HG02642 (cell line): ENCODE measurements around the gene EGFR.

Source experiments
- ATAC-seq: cut with Tn5 transposase; IDR thresholded peaks from one replicate; pipeline ENCODE4 v1.9.1; 2021; ENCODE audit warnings: mild to moderate bottlenecking; ENCODE audit not compliant: unreplicated experiment, poor library complexity

Gene EGFR

GRCh38 chr7:55094092-55094690 lies 75.4 kb downstream of the EGFR start:
- ATAC-seq, result no peak

DNA sequence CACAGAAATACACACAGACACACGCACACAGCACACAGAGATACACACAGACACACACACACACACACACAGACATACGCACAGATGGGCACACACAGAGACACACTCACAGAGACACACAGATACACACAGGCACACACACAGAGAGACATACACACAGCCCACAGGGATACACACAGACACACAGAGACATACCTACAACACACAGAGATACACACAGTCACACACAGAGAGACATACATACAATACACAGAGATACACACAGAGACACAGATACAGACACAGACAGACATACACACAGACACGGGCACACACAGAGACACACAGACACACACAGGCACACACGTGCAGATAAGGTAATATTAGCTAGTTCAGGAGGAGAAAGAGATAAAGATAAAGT lies 76.9 kb downstream of the EGFR start:
- ATAC-seq, result no peak

DNA sequence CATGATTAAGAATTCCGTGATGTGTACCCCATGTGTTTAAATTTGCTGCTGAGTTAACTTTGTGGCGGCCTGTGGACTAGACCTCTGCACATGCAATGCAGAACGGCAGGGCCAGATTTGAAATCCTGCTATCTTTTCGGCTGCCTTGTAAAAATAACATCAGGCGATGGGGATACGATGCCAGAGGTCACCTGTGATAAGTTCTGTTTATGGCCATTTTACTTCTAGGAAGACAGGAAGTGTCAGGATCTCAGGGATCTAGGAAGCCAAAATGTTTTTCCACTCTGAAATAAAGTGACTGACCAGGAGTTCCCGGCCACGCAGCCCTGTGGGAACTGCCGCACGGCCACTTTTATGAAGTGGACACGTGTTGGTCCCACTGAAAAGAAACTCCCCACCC lies 77.5 kb downstream of the EGFR start:
- no peak for ATAC-seq

DNA sequence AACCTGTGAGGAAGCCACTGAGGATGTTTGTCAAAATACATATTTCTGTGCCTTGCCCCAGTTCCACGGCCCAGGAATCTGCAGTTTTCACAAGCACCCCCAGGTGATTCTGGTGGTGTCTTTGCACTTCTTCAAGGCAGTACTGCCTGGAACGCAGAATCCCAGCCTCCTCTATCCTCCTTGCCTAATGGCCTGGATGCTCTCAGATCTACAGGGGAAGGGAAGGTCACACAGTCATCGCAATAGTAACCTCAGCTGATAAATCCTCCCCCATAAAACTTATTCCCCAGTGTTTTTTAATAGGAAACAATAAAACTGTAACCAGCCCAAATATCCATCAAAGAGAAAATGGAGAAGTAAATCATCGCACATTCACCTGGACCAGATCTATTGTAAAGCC lies 78.3 kb downstream of the EGFR start:
- ATAC-seq, result no peak

DNA sequence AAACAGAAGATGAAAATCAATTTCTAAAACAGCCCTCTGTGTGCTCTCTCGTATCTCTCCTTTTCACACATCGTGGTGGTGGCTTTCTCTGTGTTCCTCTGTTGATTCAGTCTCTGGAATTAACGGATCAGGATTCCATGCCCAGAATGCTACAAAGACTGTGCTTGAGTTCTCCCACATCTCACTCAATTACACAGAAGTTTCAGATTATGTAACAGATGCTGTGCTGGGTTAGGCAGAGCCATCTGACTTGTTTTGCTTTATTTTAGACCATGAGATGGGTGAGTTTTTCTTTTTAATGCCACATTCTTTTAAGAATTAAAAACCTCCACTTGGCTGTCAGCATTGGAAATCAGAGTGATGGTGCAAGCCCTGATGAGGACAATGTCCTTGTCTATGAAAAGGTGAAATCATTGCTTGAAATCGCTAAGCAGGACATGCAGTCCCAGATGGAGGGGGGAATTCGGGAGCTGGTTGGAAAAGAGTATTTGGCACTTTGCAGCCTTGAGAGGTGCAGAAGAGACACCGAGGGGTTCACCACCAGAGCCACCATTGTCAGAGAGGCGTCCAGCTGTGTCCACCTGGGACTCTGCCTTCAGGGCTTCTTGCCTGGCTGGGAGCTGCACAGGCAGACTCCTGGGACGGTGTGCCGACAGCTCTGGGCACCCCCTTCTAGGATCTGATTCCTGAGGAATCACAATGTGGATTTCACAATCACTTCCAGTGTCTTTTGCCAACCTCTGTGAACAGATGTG lies 80.4 kb downstream of the EGFR start:
- ATAC-seq, result no peak

DNA sequence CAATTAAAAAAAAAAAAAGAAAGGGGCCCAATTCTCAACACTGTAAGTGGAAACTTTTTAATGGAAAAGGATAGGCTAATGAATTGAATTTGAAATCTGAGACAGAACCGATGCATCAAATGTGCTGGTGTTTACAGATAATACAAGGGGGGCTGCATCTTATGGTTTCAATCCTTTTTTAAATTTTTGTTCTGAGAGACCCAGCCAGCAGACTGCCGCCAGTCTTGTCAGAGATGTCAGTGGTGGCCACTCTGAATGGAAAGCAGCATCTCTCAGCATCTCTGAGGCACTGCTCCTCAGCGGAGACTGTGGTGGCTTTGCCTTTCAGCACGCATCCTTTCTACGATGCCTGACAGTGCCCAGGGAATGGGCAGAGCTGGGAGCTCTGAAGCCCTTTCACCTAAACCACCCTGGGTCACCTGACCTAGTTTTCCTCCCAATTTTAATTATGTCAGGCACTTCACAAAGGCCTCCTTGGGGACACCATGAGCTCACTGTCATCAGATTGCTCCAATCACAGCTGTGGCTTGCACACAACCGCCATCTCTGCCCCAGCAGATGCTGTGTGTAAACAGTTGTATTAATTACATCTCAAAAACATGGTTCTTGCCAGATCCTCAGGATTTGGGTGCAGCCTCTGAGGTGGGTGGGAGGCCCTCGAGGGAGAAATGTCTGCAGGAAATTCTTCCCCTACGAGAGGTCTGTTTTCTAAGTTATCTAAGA lies 81.2 kb downstream of the EGFR start:
- no peak for ATAC-seq

DNA sequence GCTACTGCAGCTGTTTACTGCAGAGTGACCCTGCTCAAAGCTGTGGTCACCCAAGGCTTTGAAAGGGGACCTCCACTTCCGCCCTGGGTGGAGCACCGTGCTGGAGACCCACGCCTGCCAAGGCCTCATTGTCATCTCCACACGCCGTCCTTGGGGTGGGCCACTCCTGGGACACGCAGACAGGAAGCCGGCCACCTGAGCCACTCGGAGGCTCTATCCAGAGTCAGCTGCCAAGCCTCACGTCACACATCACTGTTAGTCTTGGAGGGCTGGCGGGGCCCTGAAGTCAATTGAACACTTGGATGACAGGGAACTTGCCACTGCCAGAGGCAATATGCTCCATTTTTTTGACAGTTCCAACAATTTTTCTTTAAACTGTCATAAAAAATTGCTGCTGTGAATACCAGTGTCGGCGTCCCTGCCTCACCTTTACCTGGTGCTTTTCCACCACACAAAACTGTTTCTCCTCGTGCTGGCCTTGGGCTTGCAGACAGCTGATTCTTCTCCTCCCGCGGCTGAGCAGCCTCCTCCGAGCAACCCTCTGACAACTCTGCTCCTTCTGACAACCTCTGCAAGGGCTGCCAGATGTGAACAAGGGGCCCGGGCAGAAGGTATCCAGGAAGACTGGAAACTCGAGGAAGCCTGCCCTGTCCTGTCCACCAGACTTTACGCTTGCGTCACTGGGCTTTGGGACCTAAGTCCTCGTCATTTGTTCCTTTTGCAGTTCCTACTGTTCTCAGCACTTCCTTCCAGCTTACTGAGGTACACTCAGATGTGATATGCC lies 81.9 kb downstream of the EGFR start:
- ATAC-seq, result no peak

- ATAC-seq, result no peak
Observed at GRCh38 chr7:55101359-55101758, 82.5 kb downstream of the EGFR start.

DNA sequence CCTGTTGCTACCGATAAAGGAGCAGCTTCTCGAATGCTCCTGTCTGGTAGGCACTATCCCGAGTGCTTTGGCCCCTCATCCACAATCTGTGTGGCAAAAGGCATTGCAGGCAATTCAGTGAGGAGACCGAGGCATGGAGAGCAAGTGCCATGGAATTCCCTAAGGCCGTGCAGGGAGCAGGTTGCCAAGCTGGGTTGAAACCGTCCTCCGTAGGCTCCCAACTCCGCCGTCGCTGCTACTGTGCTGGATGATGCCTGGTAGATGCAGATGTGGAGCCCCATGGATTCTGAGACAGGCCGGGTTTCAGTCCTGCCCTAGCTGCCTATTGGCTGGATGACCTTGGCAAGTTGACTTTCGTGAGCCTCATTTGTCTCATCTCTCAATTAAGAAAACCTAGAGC lies 85.3 kb downstream of the EGFR start:
- ATAC-seq, result no peak

GRCh38 chr7:55104712-55105433 lies 86.1 kb downstream of the EGFR start:
- no peak for ATAC-seq

GRCh38 chr7:55105952-55106351 lies 87.1 kb downstream of the EGFR start:
- no peak for ATAC-seq

GRCh38 chr7:55107946-55108345 lies 89.1 kb downstream of the EGFR start:
- no peak for ATAC-seq

DNA sequence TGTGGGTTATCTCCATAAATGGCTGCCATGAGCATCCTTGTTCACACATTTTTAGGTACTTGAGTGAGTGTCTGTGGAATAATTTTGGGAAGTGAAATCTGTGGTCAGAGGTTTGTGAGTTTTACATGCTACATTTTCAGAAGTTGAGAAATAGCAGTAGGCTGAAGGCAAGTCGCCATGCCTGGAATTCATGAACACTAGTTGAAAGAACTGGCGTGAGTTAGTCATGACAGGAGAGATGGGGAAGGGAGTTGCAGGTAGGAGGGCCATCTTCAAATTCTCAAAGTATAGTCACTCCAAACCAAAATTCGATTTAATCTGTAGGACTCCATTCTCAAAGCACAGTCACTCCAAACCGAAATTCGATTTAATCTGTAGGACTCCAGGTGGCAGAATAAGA lies 89.6 kb downstream of the EGFR start:
- ATAC-seq, result no peak

DNA sequence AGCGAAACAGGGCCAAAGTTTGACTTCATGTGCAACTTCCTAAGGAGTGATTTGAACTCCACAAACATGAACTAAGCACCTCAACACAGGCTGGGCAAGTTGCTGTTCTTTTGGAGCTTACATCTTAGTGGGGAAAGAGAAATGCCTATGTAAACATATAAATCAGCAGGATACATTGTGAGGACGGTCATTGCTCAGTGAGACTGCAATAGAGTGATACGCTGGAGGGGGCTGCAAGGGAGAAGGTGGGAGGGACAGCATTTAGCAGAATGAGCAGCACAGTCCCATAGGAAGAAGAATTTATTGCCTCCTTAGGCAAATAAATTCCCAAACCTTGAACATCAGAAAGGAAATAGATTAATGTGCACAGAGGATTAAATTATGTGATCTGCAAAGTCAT lies 90.0 kb downstream of the EGFR start:
- ATAC-seq, result no peak

DNA sequence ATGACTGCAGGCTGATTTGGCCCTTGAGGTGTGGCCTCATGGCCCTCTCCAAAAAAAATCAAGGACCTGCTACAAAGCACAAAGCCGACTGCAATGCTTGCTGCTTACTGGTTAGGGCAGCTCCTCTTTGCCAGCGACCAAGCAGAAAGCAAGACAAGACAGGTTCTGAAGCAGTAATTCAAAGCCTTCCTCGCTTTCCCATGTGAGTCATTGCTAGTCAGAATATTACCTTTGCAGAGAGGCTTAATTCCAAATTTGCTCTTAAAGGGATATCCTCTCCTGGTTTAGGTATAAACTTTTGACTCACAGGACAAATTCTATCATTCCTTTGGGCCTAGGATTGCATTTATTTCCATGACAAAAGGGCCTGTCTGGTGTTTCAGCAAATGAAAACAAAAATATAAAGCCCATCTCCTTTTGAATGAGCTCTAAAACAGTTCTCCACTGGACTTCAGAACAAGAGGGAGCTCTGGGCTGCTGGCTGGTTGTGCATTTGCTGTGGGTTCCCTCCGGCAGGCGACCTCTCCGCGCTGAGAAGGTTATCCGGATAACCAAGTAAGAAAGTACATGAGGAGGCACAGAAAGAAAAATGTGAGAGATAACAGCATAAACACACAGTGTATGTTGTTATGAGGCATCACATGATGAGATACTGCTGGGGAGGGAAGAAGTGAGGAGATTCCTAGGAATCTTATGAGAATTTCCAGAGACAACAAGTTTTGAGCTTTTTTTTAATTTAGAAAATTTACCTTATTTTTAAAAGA lies 90.8 kb downstream of the EGFR start:
- no peak for ATAC-seq

DNA sequence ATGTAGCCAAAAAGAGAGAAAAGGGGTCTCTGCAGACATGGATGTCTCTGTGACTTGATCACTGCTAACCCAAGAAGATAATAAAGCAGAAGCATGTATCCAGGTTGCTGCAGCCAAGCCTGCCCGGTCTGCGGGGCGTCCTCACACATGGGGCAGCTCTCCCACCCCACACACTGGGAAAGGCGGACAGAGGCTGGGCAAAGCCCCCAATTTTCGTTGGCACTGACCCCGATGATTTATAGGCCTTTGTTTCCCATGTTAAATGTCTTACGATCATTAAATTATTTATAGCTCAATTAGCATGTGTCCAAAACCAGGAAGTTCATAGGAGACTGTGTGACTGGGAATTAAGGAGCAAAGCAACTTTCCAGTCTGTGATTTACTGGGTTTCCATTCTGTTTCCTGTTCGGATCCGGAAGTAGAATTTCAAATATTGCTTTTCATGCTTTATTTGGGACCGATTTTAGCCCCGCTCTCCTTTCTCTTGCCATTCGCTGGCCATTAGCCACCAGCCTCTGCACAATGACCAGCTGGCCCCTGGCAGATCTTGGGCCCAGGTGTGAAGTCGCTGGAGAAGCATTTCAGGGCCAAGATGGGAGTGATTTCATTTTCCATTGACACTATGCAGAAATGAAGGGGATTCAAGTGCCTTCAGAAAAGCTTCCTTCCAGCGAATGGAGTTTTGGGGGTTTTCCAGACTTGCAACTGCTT lies 91.6 kb downstream of the EGFR start:
- ATAC-seq, result no peak

GRCh38 chr7:55110993-55111361 lies 92.2 kb downstream of the EGFR start:
- no peak for ATAC-seq

DNA sequence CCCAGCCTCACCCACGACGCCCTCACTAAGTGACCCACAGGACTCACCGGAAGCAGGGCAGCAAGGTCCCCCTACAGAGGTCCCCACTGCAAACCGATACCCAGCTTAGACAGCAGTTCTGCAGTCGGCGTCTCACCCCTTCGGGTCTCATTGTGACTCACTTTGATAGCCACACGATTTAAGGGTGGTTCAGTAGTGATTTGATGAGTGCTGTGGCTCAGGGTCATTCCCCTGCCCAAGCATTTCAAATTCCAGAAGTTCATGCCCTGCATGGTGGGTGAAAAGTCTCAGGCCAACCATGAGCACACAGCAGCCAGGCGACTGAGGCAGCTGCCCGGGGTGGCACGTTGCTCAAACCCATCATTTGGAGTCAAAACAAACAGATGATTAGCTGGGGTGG lies 93.2 kb downstream of the EGFR start:
- ATAC-seq, result no peak
